ENCODE measurements around the gene POPDC3. TPM values are rescaled to one million over a fixed set of nuclear protein-coding genes. Genes with fewer than 3 reads are reported as not detected.

Gene POPDC3
- total RNA-seq, 4 donors from 2014 or later = 105 to 218 (median 179) TPM

GRCh38 chr6:105111871-105112270 is 67.9 kb downstream of the POPDC3 start:
- Histone ChIP-seq H3K27me3 (no peaks in the 10 kb centered on the region), H3K36me3 (peaks cover 0 to 49% of the 10 kb centered on the region in 2 donors), H3K4me1 (peaks cover 18 to 31% of the 10 kb centered on the region in 2 donors), H3K27ac (peak overlapping the region in 3 of 4 donors; percentile 74 to 76 (median 75)), H3K9me3 (no peaks in the 10 kb centered on the region), H3K4me3 (no peak overlapping the region)
- ATAC-seq (no peak), DNase-seq (no peak)
- in situ Hi-C loops (cut with MboI; ENCODE audit: low sequenced_read_pairs in 4 of 4) = no loop called here
- intact Hi-C loops (cut with DNase I; ENCODE audit: low total_unique reads) = no loop called here
- TF ChIP-seq POLR2A (IDR thresholded peaks at IDR 0.05) (no peak), CTCF (IDR thresholded peaks at IDR 0.05 in 4 of 5, conservative IDR thresholded peaks at IDR 0.05 in 1 of 5) (no peak)

GRCh38 chr6:105111105-105111504 is 68.7 kb downstream of the POPDC3 start:
- H3K4me1 ChIP-seq = peaks cover 18 to 36% of the 10 kb centered on the region in 2 donors
- no peaks in the 10 kb centered on the region for H3K27me3 ChIP-seq
- TF ChIP-seq POLR2A (IDR thresholded peaks at IDR 0.05) (no peak), CTCF (IDR thresholded peaks at IDR 0.05 in 4 of 5, conservative IDR thresholded peaks at IDR 0.05 in 1 of 5) (no peak)
- peak overlapping the region in 2 of 4 donors; percentile 63 to 74 for H3K27ac ChIP-seq
- H3K9me3 ChIP-seq = no peaks in the 10 kb centered on the region
- ATAC-seq = no peak
- in situ Hi-C loops (cut with MboI; ENCODE audit: low sequenced_read_pairs in 4 of 4) = no loop called here
- H3K36me3 ChIP-seq = peaks cover 0 to 45% of the 10 kb centered on the region in 2 donors
- intact Hi-C loops (cut with DNase I; ENCODE audit: low total_unique reads) = no loop called here
- H3K4me3 ChIP-seq = no peak overlapping the region
- DNase-seq = no peak

- no peaks in the 10 kb centered on the region for H3K9me3 ChIP-seq
- H3K4me3 ChIP-seq = no peak overlapping the region
- peaks cover 25 to 43% of the 10 kb centered on the region in 2 donors for H3K4me1 ChIP-seq
- in situ Hi-C loops (cut with MboI; ENCODE audit: low sequenced_read_pairs in 4 of 4) (no loop called here), intact Hi-C loops (cut with DNase I; ENCODE audit: low total_unique reads) (no loop called here)
- peaks cover 0 to 36% of the 10 kb centered on the region in 2 donors for H3K36me3 ChIP-seq
- H3K27ac ChIP-seq = peak overlapping the region; percentile 63 to 78 (median 73)
- no peak for DNase-seq
- no peaks in the 10 kb centered on the region for H3K27me3 ChIP-seq
- ATAC-seq = no peak
- TF ChIP-seq POLR2A (IDR thresholded peaks at IDR 0.05) (no peak), CTCF (IDR thresholded peaks at IDR 0.05 in 4 of 5, conservative IDR thresholded peaks at IDR 0.05 in 1 of 5) (no peak)
Measured at GRCh38 chr6:105109955-105110895, 69.6 kb downstream of the POPDC3 start.

- Histone ChIP-seq H3K9me3 (no peaks in the 10 kb centered on the region), H3K4me3 (no peak overlapping the region), H3K4me1 (peaks cover 30 to 42% of the 10 kb centered on the region in 2 donors), H3K36me3 (peaks cover 0 to 23% of the 10 kb centered on the region in 2 donors), H3K27me3 (no peaks in the 10 kb centered on the region), H3K27ac (peak overlapping the region; percentile 55 to 78 (median 73))
- ATAC-seq = peak; percentile 35
- in situ Hi-C loops (cut with MboI; ENCODE audit: low sequenced_read_pairs in 4 of 4) = no loop called here
- intact Hi-C loops (cut with DNase I; ENCODE audit: low total_unique reads) = no loop called here
- TF ChIP-seq POLR2A (IDR thresholded peaks at IDR 0.05) = no peak
- no peak for TF ChIP-seq CTCF (IDR thresholded peaks at IDR 0.05 in 4 of 5, conservative IDR thresholded peaks at IDR 0.05 in 1 of 5)
- DNase-seq = peak; percentile 19 to 51
Measured at GRCh38 chr6:105108631-105109262, 71.1 kb downstream of the POPDC3 start.

Other genes starting within 250 kb of the POPDC3 start
- gene LIN28B, start 222.9 kb downstream of the POPDC3 start, total RNA-seq = not detected
- 10 to 100 TPM; 34.6 to 71.8 (median 51.8) TPM for gene PREP, start 223.1 kb upstream of the POPDC3 start, total RNA-seq